Endodermal cell (in vitro differentiated cells): Measurements from ENCODE around the gene ANXA2R. TPM values are rescaled to one million over a fixed set of nuclear protein-coding genes. Genes with fewer than 3 reads are reported as not detected.
"Not testable (repeated sequence)": the region's sequence is repeated elsewhere in the genome, so short reads cannot be mapped to it uniquely, and the experiment has no call there.

Experiments used
- DNase-seq: peaks from one replicate; pipeline ENCODE4 v3.0.0-alpha.2; 2017
- H3K27ac ChIP-seq: 2 replicates; pipeline ENCODE4 v1.5.1; 2013; ENCODE audit warnings: mild to moderate bottlenecking, low read depth, low read length, moderate library complexity
- H3K27me3 ChIP-seq: 2 replicates; pipeline ENCODE4 v1.6.1; 2013; ENCODE audit warnings: mild to moderate bottlenecking, low read length, moderate library complexity; ENCODE audit not compliant: insufficient read depth, control insufficient read depth, poor library complexity, severe bottlenecking
- H3K36me3 ChIP-seq: 2 replicates; pipeline ENCODE4 v1.7.0; 2013; ENCODE audit warnings: mild to moderate bottlenecking, low read length, moderate library complexity; ENCODE audit not compliant: control insufficient read depth, insufficient read depth
- H3K4me1 ChIP-seq: one replicate; pipeline ENCODE4 v1.7.0; 2013; ENCODE audit warnings: low read length; ENCODE audit not compliant: control insufficient read depth, insufficient read depth
- H3K4me3 ChIP-seq: 2 replicates; pipeline ENCODE4 v1.5.1; 2013; ENCODE audit warnings: mild to moderate bottlenecking, low read length, moderate library complexity
- H3K9ac ChIP-seq: 2 replicates; pipeline ENCODE4 v1.6.1; 2013; ENCODE audit warnings: mild to moderate bottlenecking, low read length, moderate library complexity; ENCODE audit not compliant: poor library complexity, severe bottlenecking; ENCODE audit errors: extremely low read depth
- H3K9me3 ChIP-seq: 2 replicates; pipeline ENCODE4 v1.6.1; 2013; ENCODE audit warnings: mild to moderate bottlenecking, low read length, moderate library complexity; ENCODE audit not compliant: control insufficient read depth
- H3K27ac Mint-ChIP-seq: 2 replicates; pipeline ENCODE4 v1.8.0; 2020; ENCODE audit warnings: mixed read lengths
- H3K27me3 Mint-ChIP-seq: 2 replicates; pipeline ENCODE4 v1.8.0; 2021; ENCODE audit warnings: mild to moderate bottlenecking, mixed read lengths; ENCODE audit not compliant: insufficient read depth
- H3K36me3 Mint-ChIP-seq: 2 replicates; pipeline ENCODE4 v1.8.0; 2020; ENCODE audit warnings: low read depth, mixed read lengths
- H3K4me1 Mint-ChIP-seq: 2 replicates; pipeline ENCODE4 v1.8.0; 2020; ENCODE audit warnings: mixed read lengths
- H3K4me3 Mint-ChIP-seq: 2 replicates; pipeline ENCODE4 v1.8.0; 2020; ENCODE audit warnings: mild to moderate bottlenecking, moderate library complexity, mixed read lengths
- H3K9me3 Mint-ChIP-seq: 2 replicates; pipeline ENCODE4 v1.8.0; 2020; ENCODE audit warnings: mild to moderate bottlenecking, mixed read lengths
- CTCF ChIP-seq: fragments of 200-600 bp; sonication (generic); conservative IDR thresholded peaks from 2 replicates; pipeline ENCODE4 v1.5.0; 2021; ENCODE audit warnings: antibody characterized with exemption, mild to moderate bottlenecking
- WGBS, 2 experiments: methylation state at CpG; one replicate each; pipeline versions ENCODE4 v1.1.5 to v1.1.7; 2013; ENCODE audit warnings: missing lambda C conversion rate in 2 of 2, mixed read lengths in 1 of 2; ENCODE audit not compliant: insufficient coverage in 1 of 2, insufficient read length in 1 of 2; 5-methylcytosine and 5-hydroxymethylcytosine counted together
- total RNA-seq, 2 donors: library from RNA; stranded (reverse); fragmentation: NEBNext Ultra II Directional in 1 of 2; extraction: Animal tissue kit (Norgen Biotek cat#: 25700) in 1 of 2; gene quantifications; 2 replicates in 1 of 2; 3 replicates in 1 of 2; pipeline ENCODE4 v1.2.1, GENCODE V29; 2021

ANXA2R gene
- total RNA-seq, 2 donors from 2014 or later: 0.73 to 0.97 TPM

GRCh38 chr5:43078956-43079355, 38.8 kb upstream of the ANXA2R start:
- no peaks in the 10 kb centered on the region for H3K27me3 ChIP-seq
- no peak overlapping the region for H3K27ac ChIP-seq
- 91% methylated on average over 3 of the region's 4 CpGs; no CpG with 5 or more reads in 1 of the 2 experiments for WGBS, 2 experiments
- peaks cover 29% of the 10 kb centered on the region for H3K9me3 ChIP-seq
- H3K4me1 ChIP-seq: peaks cover 4% of the 10 kb centered on the region
- peaks cover 20% of the 10 kb centered on the region for H3K9me3 Mint-ChIP-seq
- H3K36me3 Mint-ChIP-seq: peaks cover 45% of the 10 kb centered on the region
- no peak for DNase-seq
- H3K9ac ChIP-seq: no peak overlapping the region
- H3K4me3 Mint-ChIP-seq: no peak overlapping the region
- no peaks in the 10 kb centered on the region for H3K27me3 Mint-ChIP-seq
- no peak for TF ChIP-seq CTCF
- H3K36me3 ChIP-seq: peaks cover 25% of the 10 kb centered on the region
- H3K27ac Mint-ChIP-seq: no peak overlapping the region
- H3K4me1 Mint-ChIP-seq: peaks cover 14% of the 10 kb centered on the region
- H3K4me3 ChIP-seq: no peak overlapping the region

GRCh38 chr5:43077446-43078191, 37.5 kb upstream of the ANXA2R start:
- not testable (repeated sequence) for H3K4me1 ChIP-seq
- H3K27ac Mint-ChIP-seq: peak overlapping the region; percentile 9

GRCh38 chr5:43075319-43076293, 35.5 kb upstream of the ANXA2R start:
- 97 to 98% methylated on average over 9 to 12 of the region's 12 CpGs for WGBS, 2 experiments
- H3K36me3 Mint-ChIP-seq: peaks cover 49% of the 10 kb centered on the region
- Histone ChIP-seq H3K4me1 (peaks cover 4% of the 10 kb centered on the region), H3K27ac (no peak overlapping the region), H3K4me3 (no peak overlapping the region), H3K27me3 (no peaks in the 10 kb centered on the region), H3K36me3 (peaks cover 25% of the 10 kb centered on the region), H3K9ac (no peak overlapping the region), H3K9me3 (peaks cover 14% of the 10 kb centered on the region)
- no peak overlapping the region for H3K27ac Mint-ChIP-seq
- no peak for TF ChIP-seq CTCF
- H3K9me3 Mint-ChIP-seq: peaks cover 5% of the 10 kb centered on the region
- peaks cover 14% of the 10 kb centered on the region for H3K4me1 Mint-ChIP-seq
- no peak overlapping the region for H3K4me3 Mint-ChIP-seq
- H3K27me3 Mint-ChIP-seq: no peaks in the 10 kb centered on the region
- no peak for DNase-seq

More at GRCh38 chr5:43077446-43078191, 37.5 kb upstream of the ANXA2R start:
- peaks cover 15% of the 10 kb centered on the region for H3K9me3 ChIP-seq
- H3K4me3 ChIP-seq: peak overlapping the region; percentile 45
- not testable (repeated sequence) for H3K27me3 Mint-ChIP-seq, H3K27me3 ChIP-seq, H3K27ac ChIP-seq, H3K9ac ChIP-seq, H3K9me3 Mint-ChIP-seq, H3K4me3 Mint-ChIP-seq, DNase-seq
- peaks cover 46% of the 10 kb centered on the region for H3K36me3 Mint-ChIP-seq
- peaks cover 25% of the 10 kb centered on the region for H3K36me3 ChIP-seq
- WGBS, 2 experiments: 78 to 79% methylated on average over 3 to 7 of the region's 7 CpGs
- peaks cover 14% of the 10 kb centered on the region for H3K4me1 Mint-ChIP-seq
